Activated gamma-delta T cell treated with anti-CD3 and anti-CD28 coated beads, Interleukin-2, amount 50 U/mL, for 16 hours (primary cell): ENCODE results near the gene OR10A2.
"Not testable (repeated sequence)": the region's sequence is repeated elsewhere in the genome, so short reads cannot be mapped to it uniquely, and the experiment has no call there.

Source experiments
- DNase-seq: peaks from one replicate; pipeline ENCODE4 v3.0.0-alpha.2; 2020; ENCODE audit warnings: low read depth

The OR10A2 gene

DNA sequence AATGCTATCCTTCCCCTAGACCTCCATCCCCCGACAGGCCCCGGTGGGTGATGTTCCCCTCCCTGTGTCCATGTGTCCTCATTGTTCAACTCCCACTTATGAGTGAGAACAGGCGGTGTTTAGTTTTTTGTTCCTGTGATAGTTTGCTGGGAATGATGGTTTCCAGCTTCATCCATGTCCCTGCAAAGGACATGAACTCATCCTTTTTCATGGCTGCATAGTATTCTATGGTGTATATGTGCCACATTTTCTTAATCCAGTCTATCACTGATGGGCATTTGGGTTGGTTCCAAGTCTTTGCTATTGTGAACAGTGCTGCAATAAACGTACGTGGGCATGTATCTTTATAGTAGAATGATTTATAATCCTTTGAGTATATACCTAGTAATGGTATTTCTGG, 24.9 kb downstream of the OR10A2 start:
- not testable (repeated sequence) for DNase-seq

DNA sequence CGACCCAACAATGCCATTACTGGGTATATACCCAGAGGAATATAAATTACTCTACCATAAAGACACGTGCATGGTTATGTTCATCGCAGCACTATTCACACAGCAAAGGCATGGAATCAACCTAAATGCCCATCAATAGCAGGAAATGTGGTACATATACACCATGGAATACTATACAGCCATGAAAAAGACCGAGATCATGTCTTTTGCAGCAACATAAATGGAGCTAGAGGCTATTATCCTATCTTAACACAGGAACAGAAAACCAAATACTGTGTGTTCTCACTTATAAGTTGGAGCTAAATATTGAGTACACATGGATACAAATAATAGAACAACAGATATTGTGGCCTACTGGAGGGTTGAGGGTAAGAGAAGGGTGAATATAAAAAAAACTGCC, 26.0 kb downstream of the OR10A2 start:
- no peak for DNase-seq

DNA sequence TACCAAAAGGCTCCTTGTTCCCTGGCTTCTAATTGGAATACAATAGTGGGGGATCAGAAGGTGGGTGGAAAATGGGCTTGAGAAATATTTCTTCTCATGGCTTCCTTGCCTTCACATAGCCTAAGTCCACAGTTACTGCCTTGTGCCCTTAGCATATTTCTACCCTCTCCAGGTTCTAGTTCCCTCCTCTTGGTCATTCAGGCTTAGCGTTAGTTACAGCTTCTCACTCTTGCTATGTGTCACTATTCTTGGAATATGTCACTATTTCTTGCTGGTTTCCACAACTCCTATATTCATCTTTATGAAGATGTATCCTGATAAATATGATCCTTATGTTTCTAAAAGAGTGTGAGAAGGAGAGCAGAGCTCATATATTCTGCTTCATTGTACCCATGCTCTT, 27.0 kb downstream of the OR10A2 start:
- no peak for DNase-seq

DNA sequence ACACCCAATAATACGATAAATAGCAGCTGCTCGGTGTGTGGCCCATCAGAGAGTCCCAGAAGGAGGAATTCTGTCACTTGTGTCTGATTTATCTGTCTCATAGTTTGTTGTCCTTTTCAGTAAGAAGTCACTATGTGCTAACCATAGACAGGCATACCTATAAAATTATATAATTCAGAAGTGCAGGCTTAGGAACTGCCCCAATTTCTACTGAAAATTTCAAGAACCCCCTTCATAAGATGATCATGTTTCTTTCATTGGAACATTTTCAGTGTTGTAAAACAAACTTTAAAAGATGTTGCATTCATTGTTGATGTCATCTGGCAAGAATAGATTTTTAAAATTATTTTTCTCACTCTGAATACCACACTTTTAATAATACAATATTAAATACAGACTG, 29.5 kb downstream of the OR10A2 start, which contains the start of gene OR2D2:
Gene OR2D2 (minus strand): TSS at position 101 of the 400 bp plus-strand sequence. CDS start 0 bp downstream, at position 101.
- DNase-seq = no peak

DNA sequence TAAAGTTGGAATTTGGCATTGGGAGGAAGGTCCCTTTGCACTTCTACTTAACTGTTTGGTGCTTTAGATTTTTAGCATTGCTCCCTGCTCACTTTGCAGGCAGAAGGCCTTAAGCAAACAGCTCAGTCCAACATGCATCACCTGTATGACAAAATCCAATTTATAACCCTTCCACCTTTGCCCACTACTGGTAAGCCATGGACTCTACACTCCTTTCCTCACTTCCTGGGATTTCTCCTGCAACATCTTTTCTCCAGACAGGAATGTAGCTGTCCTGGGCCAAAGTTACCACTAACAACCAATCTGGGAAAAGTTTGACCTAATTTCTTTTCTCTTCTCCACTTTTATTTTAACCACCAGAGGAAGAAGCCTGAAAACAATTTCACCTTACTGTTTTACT, 31.2 kb downstream of the OR10A2 start:
- DNase-seq = no peak

DNA sequence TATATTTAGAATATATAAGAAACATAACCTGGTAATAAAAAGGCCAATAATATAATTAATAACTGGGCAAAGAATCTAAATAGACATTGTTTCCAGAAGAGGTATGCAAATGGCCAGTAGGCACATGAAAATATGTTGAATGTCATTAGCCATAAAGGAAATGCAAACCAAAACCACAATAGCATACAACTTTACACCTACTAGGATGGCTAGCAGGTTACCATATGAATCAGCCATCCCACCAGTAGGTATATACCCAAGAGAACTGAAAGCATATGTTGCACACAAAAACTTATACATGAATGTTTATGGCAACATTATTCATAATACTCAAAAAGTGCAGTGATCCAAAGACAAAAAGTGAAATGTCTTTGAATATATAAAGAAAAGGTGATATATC, 32.2 kb downstream of the OR10A2 start:
- DNase-seq = no peak

DNA sequence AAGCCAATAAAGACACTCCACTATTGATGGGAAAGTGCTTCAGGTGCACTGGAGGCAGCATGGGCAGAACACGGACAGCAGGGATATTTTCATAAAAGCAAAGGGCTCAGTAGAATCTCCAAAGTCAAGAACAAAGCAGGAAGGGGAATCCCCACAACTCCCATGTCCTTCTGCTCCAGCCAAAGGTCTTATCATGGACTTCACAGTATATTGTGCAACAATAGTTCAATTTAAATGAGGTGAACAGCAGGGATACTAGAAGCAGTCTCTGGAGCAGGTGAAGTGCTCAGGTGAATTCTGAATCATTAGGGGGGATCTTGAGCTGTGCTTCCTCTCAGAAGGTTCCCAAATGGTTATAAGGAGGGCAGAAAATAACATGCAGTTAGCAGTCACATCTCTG, 36.1 kb downstream of the OR10A2 start:
- no peak for DNase-seq

DNA sequence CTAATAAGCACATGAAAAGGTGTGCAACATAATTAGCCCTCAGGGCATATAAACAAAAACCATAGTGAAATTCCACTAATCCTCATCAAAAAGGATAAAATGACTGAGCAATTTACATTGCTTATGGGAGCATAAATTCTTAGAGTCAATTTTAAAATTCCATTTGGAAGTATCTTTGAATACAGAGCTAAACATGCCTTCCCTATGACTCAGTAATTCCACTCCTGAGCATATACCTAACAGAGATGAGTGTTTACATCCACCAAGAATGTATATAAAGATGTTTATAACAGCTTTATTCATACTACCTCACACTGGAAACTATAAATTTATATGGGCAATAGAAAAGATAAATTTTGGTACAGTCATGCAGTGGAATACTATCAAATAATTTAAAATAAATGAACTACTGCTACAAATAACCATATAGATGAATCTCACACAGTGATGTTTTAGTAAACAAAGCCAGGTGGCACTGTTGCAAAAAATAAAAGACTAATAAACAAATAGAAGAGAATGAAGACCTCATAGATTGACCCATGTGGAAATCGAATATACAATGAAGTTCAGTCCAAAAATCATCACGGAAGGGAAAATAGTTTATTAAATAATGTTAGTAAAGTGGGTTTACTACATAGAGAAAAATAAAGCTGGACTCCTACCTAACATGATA, 37.6 kb downstream of the OR10A2 start:
- no peak for DNase-seq

DNA sequence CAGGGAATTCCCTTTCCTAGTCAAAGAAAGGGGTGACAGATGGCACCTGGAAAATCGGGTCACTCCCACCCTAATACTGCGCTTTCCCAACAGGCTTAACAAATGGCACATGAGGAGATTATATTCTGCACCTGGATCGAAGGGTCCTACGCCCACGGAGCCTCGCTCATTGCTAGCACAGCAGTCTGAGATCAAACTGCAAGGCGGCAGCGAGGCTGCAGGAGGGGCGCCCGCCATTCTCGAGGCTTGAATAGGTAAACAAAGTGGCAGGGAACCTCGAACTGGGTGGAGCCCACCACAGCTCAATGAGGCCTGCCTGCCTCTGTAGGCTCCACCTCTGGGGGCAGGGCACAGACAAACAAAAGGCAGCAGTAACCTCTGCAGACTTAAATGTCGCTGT, 41.9 kb downstream of the OR10A2 start:
- DNase-seq = not testable (repeated sequence)

DNA sequence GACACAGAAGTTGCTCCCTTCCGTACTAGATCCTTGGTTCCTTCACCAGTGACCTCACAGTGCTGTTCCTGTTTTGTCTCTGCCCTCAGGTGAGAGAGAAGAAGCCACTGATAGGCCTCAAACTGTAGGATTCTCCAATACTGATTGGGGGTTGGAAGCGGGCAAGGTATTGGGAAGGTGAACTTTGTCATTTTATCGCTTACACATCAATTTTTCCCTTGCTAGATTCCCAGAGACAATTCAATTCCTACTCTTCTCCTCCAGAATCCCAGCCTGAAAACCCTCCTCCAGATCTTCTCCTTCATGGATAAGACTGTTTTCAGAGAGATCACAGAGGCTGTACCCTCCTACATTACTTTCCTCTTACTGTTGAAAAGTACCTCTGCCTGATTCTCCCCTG, 48.5 kb downstream of the OR10A2 start:
- DNase-seq = no peak

DNA sequence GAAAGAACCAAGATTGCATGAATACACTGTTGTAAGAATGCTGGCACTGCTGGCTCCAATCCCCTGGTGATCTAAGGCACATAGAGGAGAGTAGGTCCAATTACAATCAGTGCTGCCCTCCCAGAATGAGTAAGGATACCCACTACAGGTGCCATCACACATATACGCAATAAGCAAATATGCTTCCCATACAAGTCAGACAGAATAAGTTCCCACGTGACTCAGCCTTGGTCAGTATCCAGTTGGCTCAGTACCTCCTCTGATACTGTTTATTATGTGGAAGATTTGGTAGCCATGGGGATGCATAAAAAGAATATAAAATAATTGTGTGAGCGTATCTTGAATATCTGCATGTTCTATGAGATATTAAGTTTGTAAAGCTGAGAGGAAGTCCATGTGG, 49.1 kb downstream of the OR10A2 start:
- DNase-seq = no peak

DNA sequence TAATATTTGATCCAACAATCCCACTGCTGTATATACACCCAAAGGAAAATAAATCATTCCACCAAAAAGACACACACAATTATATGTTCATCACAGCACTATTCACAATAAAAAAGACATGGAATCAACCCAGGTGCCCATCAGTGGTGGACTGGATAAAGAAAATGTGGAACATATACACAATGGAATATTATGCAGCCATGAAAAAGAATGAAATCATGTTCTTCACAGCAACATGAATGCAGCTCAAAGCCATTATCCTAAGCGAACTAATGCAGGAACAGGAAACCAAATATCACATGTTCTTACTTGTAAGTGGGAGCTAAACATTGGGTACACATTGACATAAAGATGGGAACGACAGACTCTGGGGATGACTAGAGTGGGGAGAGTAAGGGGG, 56.8 kb downstream of the OR10A2 start:
- no peak for DNase-seq

DNA sequence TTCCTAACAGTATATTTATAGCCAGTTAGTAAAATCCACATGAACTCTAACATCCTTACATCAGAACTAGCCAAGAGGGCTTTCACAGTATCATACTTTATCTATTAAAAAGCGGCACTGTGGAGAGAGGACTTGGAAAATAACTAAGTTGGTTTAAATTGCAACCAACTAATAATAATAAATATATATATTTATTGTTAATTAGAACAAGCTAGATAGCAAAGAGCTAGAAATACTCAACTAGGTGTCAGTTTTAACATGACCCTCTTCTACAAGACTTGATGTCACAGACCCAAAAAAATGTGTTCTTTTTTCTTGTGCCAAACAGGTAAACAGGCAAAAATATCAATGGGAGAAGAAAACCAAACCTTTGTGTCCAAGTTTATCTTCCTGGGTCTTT, 57.8 kb downstream of the OR10A2 start, which contains the start of gene OR2D3:
Gene OR2D3 (plus strand): TSS at position 301 of the 400 bp plus-strand sequence. CDS start 0 bp downstream, at position 301.
- no peak for DNase-seq
